K562 (cell line): ENCODE measurements around the gene DNASE1L3. TPM values are rescaled to one million over a fixed set of nuclear protein-coding genes. Genes with fewer than 3 reads are reported as not detected.

Experiments used
- ATAC-seq: fragments of 200-7000 bp; cut with Tn5 transposase; 3 replicates; pipeline ENCODE4 v1.9.1; 2020; ENCODE audit warnings: moderate library complexity
- BruUV-seq: library from RNA; stranded (reverse); fragments of 400-500 nt; replicated peaks from 2 replicates; lab custom pipeline; 2021; lab: Mats Ljungman, UMichigan
- CTCF ChIA-PET: fragments of 300-600 bp; formaldehyde crosslinking; extraction: SDS; loops from one replicate; lab custom pipeline; 2021; ENCODE audit warnings: low intra/inter-chr PET ratio; lab: Yijun Ruan, JAX
- POLR2A ChIA-PET: fragments of 300-600, 350-650 bp; sonication (Branson Sonifier 250); formaldehyde crosslinking; extraction: SDS; loops from one replicate; lab custom pipeline; 2021; ENCODE audit warnings: antibody characterized with exemption, inconsistent platforms; lab: Yijun Ruan, JAX
- DNase-seq, 4 experiments: peaks; one replicate each; pipeline versions ENCODE4 v3.0.0 to v3.0.0-alpha.2; 2011 to 2018; ENCODE audit warnings: low spot score in 3 of 4, mixed read lengths in 3 of 4; ENCODE audit errors: extremely low read depth in 1 of 4
- FAIRE-seq: peaks from 2 replicates; lab custom pipeline; 2011; peaks lifted over from hg19 to GRCh38; lab: Jason Lieb, UNC
- H2AFZ ChIP-seq: 2 replicates; pipeline ENCODE4 v1.6.0; 2011; ENCODE audit warnings: low read depth, low read length, control low read depth, inconsistent platforms
- H3K27ac ChIP-seq: fragments of 200-600 bp; 3 replicates; pipeline ENCODE4 v1.8.0; 2011; ENCODE audit warnings: low read depth, mild to moderate bottlenecking, control low read depth, inconsistent platforms, low read length, moderate library complexity, mixed read lengths; ENCODE audit errors: extremely low read depth
- H3K27me3 ChIP-seq, 2 experiments: fragments of 300-600 bp in 1 of 2; 2 replicates in 1 of 2; 3 replicates in 1 of 2; pipeline versions ENCODE4 v1.6.0 to v1.8.0; 2011; ENCODE audit warnings: inconsistent platforms in 2 of 2, low read length in 2 of 2, mild to moderate bottlenecking in 1 of 2, mixed read lengths in 1 of 2, moderate library complexity in 1 of 2; ENCODE audit not compliant: control insufficient read depth in 2 of 2, insufficient read depth in 2 of 2
- H3K36me3 ChIP-seq: fragments of 300-600 bp; 3 replicates; pipeline ENCODE4 v1.8.0; 2011; ENCODE audit warnings: mild to moderate bottlenecking, low read length, inconsistent platforms; ENCODE audit not compliant: control insufficient read depth, insufficient read depth
- H3K4me1 ChIP-seq, 2 experiments: fragments of 200-600 bp in 1 of 2; replicated peaks in 1 of 2; 2 replicates in 1 of 2; 3 replicates in 1 of 2; pipeline versions ENCODE4 v1.5.1 to v1.8.0; 2011; ENCODE audit warnings: inconsistent platforms in 2 of 2, low read length in 2 of 2, mild to moderate bottlenecking in 1 of 2, mixed read lengths in 1 of 2, moderate library complexity in 1 of 2; ENCODE audit not compliant: control insufficient read depth in 2 of 2, insufficient read depth in 2 of 2
- H3K4me2 ChIP-seq: 2 replicates; pipeline ENCODE4 v1.6.1; 2011; ENCODE audit warnings: low read length, control low read depth, inconsistent platforms, mixed read lengths; ENCODE audit not compliant: insufficient read depth
- H3K4me3 ChIP-seq: fragments of 200-600 bp; sonication (generic), shearing (Covaris generic); 2 replicates; pipeline ENCODE4 v1.5.1; 2016; ENCODE audit warnings: control low read depth, inconsistent platforms
- H3K79me2 ChIP-seq: fragments of 200-600 bp; 3 replicates; pipeline ENCODE4 v1.8.0; 2011; ENCODE audit warnings: low read length, inconsistent platforms; ENCODE audit not compliant: control insufficient read depth, insufficient read depth
- H3K9ac ChIP-seq, 2 experiments: 2 replicates each; pipeline versions ENCODE4 v1.6.0 to v1.6.1; 2011; ENCODE audit warnings: low read depth in 2 of 2, low read length in 2 of 2, control low read depth in 1 of 2, inconsistent platforms in 1 of 2, mild to moderate bottlenecking in 1 of 2, mixed read lengths in 1 of 2; ENCODE audit not compliant: insufficient read depth in 1 of 2
- H3K9me1 ChIP-seq: one replicate; pipeline ENCODE4 v1.6.0; 2011; ENCODE audit warnings: inconsistent platforms, mild to moderate bottlenecking, low read length, moderate library complexity; ENCODE audit not compliant: control insufficient read depth, insufficient read depth
- H3K9me3 ChIP-seq: replicated peaks from 2 replicates; pipeline ENCODE4 v1.5.1; 2011; ENCODE audit warnings: low read depth, low read length, inconsistent platforms; ENCODE audit not compliant: control insufficient read depth, insufficient read depth
- H4K20me1 ChIP-seq: replicated peaks from 2 replicates; pipeline ENCODE4 v1.6.1; 2011; ENCODE audit warnings: low read length, inconsistent platforms, mixed read lengths; ENCODE audit not compliant: control insufficient read depth, insufficient read depth
- ARID1B ChIP-seq: fragments of 450-650 bp; IDR thresholded peaks from 2 replicates; pipeline ENCODE4 v1.6.1; 2016; ENCODE audit warnings: antibody characterized with exemption, mild to moderate bottlenecking, inconsistent platforms
- BCOR ChIP-seq: fragments of 450-650 bp; IDR thresholded peaks from 2 replicates; pipeline ENCODE4 v1.6.1; 2016
- EGR1 ChIP-seq: fragments of 450-650 bp; conservative IDR thresholded peaks from 2 replicates; pipeline ENCODE4 v1.6.1; 2017; ENCODE audit warnings: mild to moderate bottlenecking
- GATAD2A ChIP-seq: fragments of 450-650 bp; IDR thresholded peaks from 2 replicates; pipeline ENCODE4 v1.6.1; 2017
- NFYB ChIP-seq: IDR thresholded peaks from 2 replicates; pipeline ENCODE4 v1.6.1; 2011; ENCODE audit warnings: mild to moderate bottlenecking, moderate library complexity; ENCODE audit not compliant: insufficient read length; ENCODE audit errors: extremely low read depth
- PHB2 ChIP-seq: fragments of 450-650 bp; IDR thresholded peaks from 2 replicates; pipeline ENCODE4 v1.6.1; 2017; ENCODE audit warnings: low read depth
- SMAD3 ChIP-seq: fragments of 450-650 bp; formaldehyde crosslinking; conservative IDR thresholded peaks from 2 replicates; pipeline ENCODE4 v1.4.0; 2020; ENCODE audit warnings: mild to moderate bottlenecking
- THRAP3 ChIP-seq: fragments of 450-650 bp; IDR thresholded peaks from 2 replicates; pipeline ENCODE4 v1.6.1; 2016; ENCODE audit warnings: mild to moderate bottlenecking, inconsistent platforms, borderline replicate concordance
- ZBTB8A ChIP-seq: fragments of 450-650 bp; IDR thresholded peaks from 2 replicates; pipeline ENCODE4 v1.6.1; 2018; ENCODE audit warnings: mild to moderate bottlenecking, moderate library complexity; ENCODE audit not compliant: partially characterized antibody
- ZKSCAN1 ChIP-seq: fragments of 150-350 bp; IDR thresholded peaks from 2 replicates; pipeline ENCODE4 v1.6.1; 2016; ENCODE audit warnings: low read depth, low read length
- ZNF699 ChIP-seq: fragments of 250-450 bp; sonication (Bioruptor Pico); IDR thresholded peaks from 2 replicates; pipeline ENCODE4 v1.8.0; 2021; ENCODE audit warnings: mild to moderate bottlenecking, moderate library complexity; ENCODE audit not compliant: insufficient replicate concordance
- ZNF75A ChIP-seq: fragments of 450-650 bp; formaldehyde crosslinking; IDR thresholded peaks from 2 replicates; pipeline ENCODE4 v1.4.0; 2020; ENCODE audit warnings: mild to moderate bottlenecking
- WGBS: fragments of 100-300 bp; shearing (Covaris generic); methylation state at CpG from one replicate; pipeline ENCODE4 v1.1.6; 2016; ENCODE audit warnings: low coverage, mixed read lengths; ENCODE audit not compliant: insufficient coverage; ENCODE audit errors: missing lambda C conversion rate; 5-methylcytosine and 5-hydroxymethylcytosine counted together
- in situ Hi-C: fragments of 300-500 bp; cut with MboI; formaldehyde crosslinking; loops from 4 replicates; pipeline ENCODE4 v1.15.0; 2018; ENCODE audit warnings: inconsistent platforms, mixed read lengths
- intact Hi-C: fragments of 100-400 bp; cut with micrococcal nuclease; formaldehyde crosslinking; loops from 2 replicates; pipeline ENCODE4 v1.14.2; 2022
- polyA plus RNA-seq, 8 experiments: library from polyadenylated mRNA; depleted of rRNA in 4 of 8; stranded (reverse) in 5 of 8; unstranded in 3 of 8; fragments of >200 nt; fragmentation: Nextera tagmentation in 2 of 8; fragmentation: Illumina TruSeq in 1 of 8; extraction: Ambion mirVana in 2 of 8; extraction: Trizol in 1 of 8; gene quantifications; 2 replicates each; pipeline versions ENCODE4 v1.2.1 to v1.2.3, GENCODE V29; 2011 to 2014; ENCODE audit warnings: inconsistent platforms in 1 of 8, missing spikeins in 1 of 8
- total RNA-seq, 7 experiments: library from RNA; depleted of rRNA in 6 of 7; stranded (reverse); fragments of >200 nt in 6 of 7; fragmentation: Illumina TruSeq in 2 of 7; extraction: Trizol in 2 of 7; gene quantifications; 2 replicates each; pipeline versions ENCODE4 v1.2.1 to v1.2.3, GENCODE V29; 2011 to 2021; ENCODE audit warnings: low replicate concordance in 1 of 7
- TF ChIP-seq, protein P1 (sequence below), 3 experiments: fragments of 200-800 bp in 1 of 3; sonication (Bioruptor generic) in 1 of 3; sonication (generic) in 1 of 3; formaldehyde crosslinking in 1 of 3; IDR thresholded peaks; 2 replicates each; pipeline versions ENCODE4 v1.6.1 to v1.8.0; 2016 to 2022; ENCODE audit warnings: mild to moderate bottlenecking in 2 of 3, missing compliant biosample characterization in 2 of 3, missing genetic modification characterization in 2 of 3, missing genetic modification reagents in 1 of 3
- TF ChIP-seq, protein P2 (sequence below), 2 experiments: IDR thresholded peaks; 2 replicates each; pipeline ENCODE4 v1.6.1; 2012; ENCODE audit warnings: improper control_type of control experiment in 2 of 2, low read depth in 2 of 2, low read length in 2 of 2, borderline replicate concordance in 1 of 2
- TF ChIP-seq, protein P3 (sequence below), 3 experiments: IDR thresholded peaks in 2 of 3; conservative IDR thresholded peaks in 1 of 3; 2 replicates each; pipeline ENCODE4 v1.5.1; 2011 to 2012; ENCODE audit warnings: low read length in 3 of 3, mild to moderate bottlenecking in 3 of 3, control low read depth in 2 of 3, improper control_type of control experiment in 1 of 3, inconsistent platforms in 1 of 3, low read depth in 1 of 3, mixed read lengths in 1 of 3, moderate library complexity in 1 of 3; ENCODE audit not compliant: insufficient read depth in 2 of 3

DNASE1L3 gene
- total and polyA plus RNA-seq, 9 of the 15 experiments (the other 6 are each of a cell fraction or from before 2014, with no cell fraction given) = 0.06 TPM; not detected in 8

DNA sequence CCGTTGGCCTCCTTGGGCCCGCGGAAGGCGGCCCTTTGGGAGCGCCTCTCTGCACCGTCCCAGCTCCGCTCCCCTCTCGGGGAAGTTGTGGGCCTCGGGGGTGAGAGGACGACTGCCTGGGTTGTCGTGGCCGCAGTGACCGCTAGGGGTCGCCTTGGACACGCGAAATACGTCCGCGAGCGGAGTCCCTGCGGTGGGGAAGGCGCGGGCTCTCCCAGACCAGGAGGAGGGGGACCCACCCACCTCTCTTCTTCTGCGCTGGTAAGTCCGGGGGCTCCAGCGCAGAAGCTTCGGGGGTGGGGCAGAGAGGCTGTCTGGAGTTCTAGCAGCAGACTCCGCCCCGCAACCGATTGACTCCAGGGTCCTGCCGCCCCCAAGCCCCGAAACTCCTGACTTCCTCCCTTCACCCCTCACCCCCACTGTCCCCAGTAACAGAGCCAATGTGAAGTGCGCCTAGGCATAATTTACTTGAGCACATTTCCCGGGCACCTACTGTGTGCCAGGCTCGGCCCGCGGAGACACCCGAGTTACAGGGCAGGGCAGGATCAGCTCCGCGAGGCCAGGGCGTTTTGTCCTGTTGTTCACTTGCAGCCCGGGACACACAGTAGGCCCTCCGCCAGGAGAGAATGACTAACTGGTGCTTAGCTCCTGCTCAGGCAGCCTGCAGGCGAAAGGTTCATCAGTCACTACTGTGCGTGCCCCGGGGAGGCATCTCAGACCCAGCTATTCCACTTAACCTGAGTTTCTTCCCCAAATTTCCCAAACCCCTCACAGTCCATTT is 32.8 kb downstream of the DNASE1L3 start:
- Histone ChIP-seq H3K4me2 (peak overlapping the region; percentile 55), H3K9me3 (no peaks in the 10 kb centered on the region), H3K27ac (no peak overlapping the region), H3K36me3 (no peaks in the 10 kb centered on the region), H3K9ac (peak overlapping the region; percentile 20 to 77; a peak in 3 of 4 replicates), H3K27me3 (no peaks in the 10 kb centered on the region), H3K4me3 (peak overlapping the region; percentile 21; the same call in 1 of the 2 replicates), H3K9me1 (peaks cover 2% of the 10 kb centered on the region), H2AFZ (peak overlapping the region; percentile 85), H4K20me1 (no peaks in the 10 kb centered on the region), H3K4me1 (peaks cover 34 to 35% of the 10 kb centered on the region in 2 experiments), H3K79me2 (no peaks in the 10 kb centered on the region)
- POLR2A ChIA-PET = interaction anchor here (0.6 to 0.7 kb wide), 4 partner anchors 9 to 50 kb away, joined by 3 to 6 read pairs (median 3); no protein-coding TSS in a partner anchor
- in situ Hi-C loops (no loop called here), intact Hi-C loops (loop anchor here (1.0 to 10.0 kb wide), 2 partner anchors 118 to 313 kb away; no protein-coding TSS in a partner anchor)
- BruUV-seq = no TSS peak
- 23% methylated on average over 20 of the region's 46 CpGs for WGBS
- CTCF ChIA-PET = interaction anchor here (0.6 to 0.9 kb wide), 2 partner anchors 122 to 235 kb away, joined by 3 to 6 read pairs; no protein-coding TSS in a partner anchor
- FAIRE-seq (no peak), ATAC-seq (peak; percentile 88), DNase-seq (peak; percentile 76 to 88 (median 78))
- TF ChIP-seq, protein P1, sequence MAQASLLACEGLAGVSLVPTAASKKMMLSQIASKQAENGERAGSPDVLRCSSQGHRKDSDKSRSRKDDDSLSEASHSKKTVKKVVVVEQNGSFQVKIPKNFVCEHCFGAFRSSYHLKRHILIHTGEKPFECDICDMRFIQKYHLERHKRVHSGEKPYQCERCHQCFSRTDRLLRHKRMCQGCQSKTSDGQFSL (CRISPR knock-in tag; IDR thresholded peaks at IDR 0.05) = no peak
- TF ChIP-seq, protein P1 (tag; IDR thresholded peaks at IDR 0.05) = no peak
- no peak for TF ChIP-seq ARID1B
- TF ChIP-seq, protein P2, sequence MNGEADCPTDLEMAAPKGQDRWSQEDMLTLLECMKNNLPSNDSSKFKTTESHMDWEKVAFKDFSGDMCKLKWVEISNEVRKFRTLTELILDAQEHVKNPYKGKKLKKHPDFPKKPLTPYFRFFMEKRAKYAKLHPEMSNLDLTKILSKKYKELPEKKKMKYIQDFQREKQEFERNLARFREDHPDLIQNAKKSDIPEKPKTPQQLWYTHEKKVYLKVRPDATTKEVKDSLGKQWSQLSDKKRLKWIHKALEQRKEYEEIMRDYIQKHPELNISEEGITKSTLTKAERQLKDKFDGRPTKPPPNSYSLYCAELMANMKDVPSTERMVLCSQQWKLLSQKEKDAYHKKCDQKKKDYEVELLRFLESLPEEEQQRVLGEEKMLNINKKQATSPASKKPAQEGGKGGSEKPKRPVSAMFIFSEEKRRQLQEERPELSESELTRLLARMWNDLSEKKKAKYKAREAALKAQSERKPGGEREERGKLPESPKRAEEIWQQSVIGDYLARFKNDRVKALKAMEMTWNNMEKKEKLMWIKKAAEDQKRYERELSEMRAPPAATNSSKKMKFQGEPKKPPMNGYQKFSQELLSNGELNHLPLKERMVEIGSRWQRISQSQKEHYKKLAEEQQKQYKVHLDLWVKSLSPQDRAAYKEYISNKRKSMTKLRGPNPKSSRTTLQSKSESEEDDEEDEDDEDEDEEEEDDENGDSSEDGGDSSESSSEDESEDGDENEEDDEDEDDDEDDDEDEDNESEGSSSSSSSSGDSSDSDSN (IDR thresholded peaks at IDR 0.05; ENCODE audit: borderline replicate concordance in 1 of 2, low read depth in 2 of 2, low read length in 2 of 2) = peak in 1 of 2 experiments; percentile 72; a peak in 3 of 4 replicates
- TF ChIP-seq PHB2 = no peak
- TF ChIP-seq, protein P3, sequence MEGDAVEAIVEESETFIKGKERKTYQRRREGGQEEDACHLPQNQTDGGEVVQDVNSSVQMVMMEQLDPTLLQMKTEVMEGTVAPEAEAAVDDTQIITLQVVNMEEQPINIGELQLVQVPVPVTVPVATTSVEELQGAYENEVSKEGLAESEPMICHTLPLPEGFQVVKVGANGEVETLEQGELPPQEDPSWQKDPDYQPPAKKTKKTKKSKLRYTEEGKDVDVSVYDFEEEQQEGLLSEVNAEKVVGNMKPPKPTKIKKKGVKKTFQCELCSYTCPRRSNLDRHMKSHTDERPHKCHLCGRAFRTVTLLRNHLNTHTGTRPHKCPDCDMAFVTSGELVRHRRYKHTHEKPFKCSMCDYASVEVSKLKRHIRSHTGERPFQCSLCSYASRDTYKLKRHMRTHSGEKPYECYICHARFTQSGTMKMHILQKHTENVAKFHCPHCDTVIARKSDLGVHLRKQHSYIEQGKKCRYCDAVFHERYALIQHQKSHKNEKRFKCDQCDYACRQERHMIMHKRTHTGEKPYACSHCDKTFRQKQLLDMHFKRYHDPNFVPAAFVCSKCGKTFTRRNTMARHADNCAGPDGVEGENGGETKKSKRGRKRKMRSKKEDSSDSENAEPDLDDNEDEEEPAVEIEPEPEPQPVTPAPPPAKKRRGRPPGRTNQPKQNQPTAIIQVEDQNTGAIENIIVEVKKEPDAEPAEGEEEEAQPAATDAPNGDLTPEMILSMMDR (IDR thresholded peaks at IDR 0.05 in 2 of 3, conservative IDR thresholded peaks at IDR 0.05 in 1 of 3; ENCODE audit: insufficient read depth in 2 of 3, low read depth in 1 of 3, low read length in 3 of 3) = peak; percentile 78
- TF ChIP-seq SMAD3 = no peak
- no peak for TF ChIP-seq THRAP3
- TF ChIP-seq ZKSCAN1 = peak; percentile 78
- TF ChIP-seq EGR1 = peak; percentile 57
- no peak for TF ChIP-seq ZNF699 (CRISPR knock-in tag)
- no peak for TF ChIP-seq ZNF75A (CRISPR knock-in tag)
- no peak for TF ChIP-seq NFYB
- TF ChIP-seq BCOR = no peak
- no peak for TF ChIP-seq ZBTB8A
- no peak for TF ChIP-seq GATAD2A
